Measurements from ENCODE around the gene NLRP6.
"Not testable (repeated sequence)": the region's sequence is repeated elsewhere in the genome, so short reads cannot be mapped to it uniquely, and the experiment has no call there.

Gene NLRP6

DNA sequence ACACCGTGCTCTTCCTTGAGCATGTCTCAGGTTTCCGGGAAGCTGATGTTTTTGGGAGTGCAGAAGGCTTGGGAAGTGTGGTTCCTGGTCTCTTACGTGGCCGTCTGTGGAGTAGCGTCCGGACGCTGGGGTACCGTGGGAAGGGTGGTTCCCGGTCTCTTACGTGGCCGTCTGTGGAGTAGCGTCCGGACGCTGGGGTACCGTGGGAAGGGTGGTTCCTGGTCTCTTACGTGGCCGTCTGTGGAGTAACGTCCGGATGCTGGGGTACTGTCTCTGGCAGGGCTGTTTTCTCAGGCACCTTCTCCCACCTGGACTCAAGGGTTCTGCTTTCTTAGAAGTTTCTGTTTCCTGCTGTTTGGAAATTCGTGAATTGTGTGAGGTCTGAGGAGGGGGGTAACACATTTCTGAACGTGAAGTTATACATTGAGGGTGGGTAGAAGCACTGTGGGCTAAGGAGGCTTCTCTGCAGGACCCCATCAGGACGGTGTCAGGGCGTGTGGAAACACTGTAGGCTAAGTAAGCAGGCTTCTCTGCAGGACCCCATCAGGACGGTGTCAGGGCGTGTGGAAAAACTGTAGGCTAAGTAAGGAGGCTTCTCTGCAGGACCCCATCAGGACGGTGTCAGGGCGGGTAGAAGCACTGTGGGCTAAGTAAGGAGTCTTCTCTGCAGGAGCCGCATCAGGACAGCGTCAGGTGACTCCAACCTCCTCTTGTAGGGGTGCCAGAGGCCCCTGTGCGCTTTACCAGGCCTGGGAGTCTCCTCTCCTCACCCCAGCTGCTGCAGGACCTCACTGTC, 47.8 kb downstream of the NLRP6 start:
- DNase-seq (ENCODE audit: low spot score) = no peak

- no peak for DNase-seq (ENCODE audit: low spot score)
Measured at GRCh38 chr11:326592-326841, 48.3 kb downstream of the NLRP6 start.

GRCh38 chr11:326842-327580, 48.8 kb downstream of the NLRP6 start:
- DNase-seq (ENCODE audit: low spot score) = peak; percentile 68

- DNase-seq (ENCODE audit: low spot score) = no peak
Measured at GRCh38 chr11:327581-327923, 49.3 kb downstream of the NLRP6 start.

DNA sequence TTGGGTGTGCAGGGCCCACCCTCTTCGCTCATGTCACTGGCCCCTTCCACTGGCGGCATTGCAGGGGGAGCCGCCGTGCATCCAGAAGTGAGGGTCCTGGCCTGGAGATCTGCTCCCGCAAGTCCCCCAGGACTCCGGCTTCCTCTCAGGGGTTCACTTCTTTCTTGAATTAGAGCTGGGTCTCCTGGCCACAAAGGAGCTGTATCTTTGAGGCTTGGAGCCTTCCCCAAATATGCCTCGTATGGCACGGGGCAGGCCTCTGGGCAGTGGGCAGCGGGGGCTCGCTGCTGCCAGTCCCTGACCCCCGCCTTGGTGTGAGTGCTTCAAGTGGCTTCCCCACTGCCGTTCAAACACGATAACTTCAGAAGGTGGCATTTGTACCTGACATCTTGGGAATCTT, 49.8 kb downstream of the NLRP6 start:
- DNase-seq (ENCODE audit: low spot score) = no peak

GRCh38 chr11:328516-329100, 50.4 kb downstream of the NLRP6 start:
- not testable (repeated sequence) for DNase-seq (ENCODE audit: low spot score)

DNA sequence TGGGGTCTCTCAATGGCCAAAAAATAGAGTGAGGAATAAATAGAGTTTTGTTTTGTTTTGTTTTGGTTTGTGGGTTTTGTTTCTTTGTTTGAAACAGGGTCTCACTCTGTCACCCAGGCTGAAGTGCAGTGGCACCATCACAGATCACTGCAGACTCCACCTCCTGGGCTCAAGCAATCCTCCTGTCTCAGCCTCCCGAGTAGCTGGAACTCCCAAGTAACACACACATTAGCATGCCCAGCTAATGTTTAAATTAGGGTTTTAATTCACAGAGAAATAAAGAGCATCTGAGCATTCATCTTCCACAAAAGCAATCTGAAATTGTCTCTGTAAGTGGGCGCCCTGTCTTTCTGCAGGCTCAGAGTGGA, 51.7 kb downstream of the NLRP6 start:
- DNase-seq (ENCODE audit: low spot score) = no peak

- no peak for DNase-seq (ENCODE audit: low spot score)
Measured at GRCh38 chr11:330307-330693, 52.1 kb downstream of the NLRP6 start.

GRCh38 chr11:330694-331357, 52.6 kb downstream of the NLRP6 start:
- DNase-seq (ENCODE audit: low spot score) = no peak

DNA sequence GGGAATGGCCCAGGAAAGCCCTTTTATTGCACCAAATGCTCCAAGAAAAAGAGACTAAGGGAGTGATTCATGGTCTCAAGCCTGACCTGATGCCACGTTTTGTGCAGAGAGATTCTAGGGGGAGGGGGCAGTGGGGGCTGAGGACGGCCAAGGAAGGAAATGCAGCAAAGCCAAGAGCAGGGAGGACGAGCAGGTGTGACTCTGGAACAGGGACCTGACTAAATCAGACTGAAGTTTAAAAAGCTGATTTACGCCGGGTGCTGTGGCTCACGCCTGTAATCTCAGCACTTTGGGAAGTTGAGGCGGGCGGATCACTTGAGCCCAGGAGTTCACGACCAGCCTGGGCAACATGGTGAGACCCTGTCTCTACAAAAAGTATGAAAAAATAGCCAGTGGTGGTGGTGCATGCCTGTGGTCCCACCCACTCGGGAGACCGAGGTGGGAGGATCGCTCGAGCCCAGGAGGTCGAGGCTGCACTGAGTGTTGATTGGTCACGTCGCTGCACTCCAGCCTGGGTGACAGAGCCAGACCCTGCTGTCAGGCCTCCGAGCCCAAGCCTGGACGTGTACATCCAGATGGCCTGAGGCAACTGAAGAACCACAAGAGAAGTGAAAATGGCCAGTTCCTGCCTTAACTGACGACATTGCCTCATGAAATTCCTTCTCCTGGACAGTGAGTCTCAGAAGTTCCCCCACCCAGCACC, 53.3 kb downstream of the NLRP6 start:
- no peak for DNase-seq (ENCODE audit: low spot score)

GRCh38 chr11:332651-333480, 54.7 kb downstream of the NLRP6 start:
- DNase-seq (ENCODE audit: low spot score) = no peak

DNA sequence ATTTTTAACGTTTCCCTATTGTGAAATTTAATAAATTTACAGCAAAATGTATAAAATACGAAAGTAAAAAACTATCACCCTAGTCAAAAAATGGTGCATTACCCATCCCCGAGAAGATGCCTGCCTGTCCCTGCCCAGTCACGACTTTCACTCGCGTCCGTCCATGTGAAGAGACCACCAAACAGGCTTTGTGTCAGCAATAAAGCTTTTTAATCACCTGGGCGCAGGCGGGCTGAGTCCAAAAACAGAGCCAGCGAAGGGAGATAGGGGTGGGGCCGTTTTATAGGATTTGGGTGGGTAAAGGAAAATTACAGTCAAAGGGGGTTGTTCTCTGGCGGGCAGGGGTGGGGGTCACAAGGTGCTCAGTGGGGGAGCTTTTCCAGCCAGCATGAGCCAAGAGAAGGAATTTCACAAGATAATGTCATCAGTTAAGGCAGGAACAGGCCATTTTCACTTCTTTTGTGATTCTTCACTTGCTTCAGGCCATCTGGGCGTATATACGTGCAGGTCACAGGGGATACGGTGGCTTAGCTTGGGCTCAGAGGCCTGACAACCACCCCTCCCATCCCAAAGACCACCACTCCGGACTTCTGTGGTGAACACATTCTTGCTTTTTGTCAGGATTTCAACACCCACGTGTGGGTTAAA, 55.5 kb downstream of the NLRP6 start:
- not testable (repeated sequence) for DNase-seq (ENCODE audit: low spot score)

- no peak for DNase-seq (ENCODE audit: low spot score)
Measured at GRCh38 chr11:334264-334994, 56.2 kb downstream of the NLRP6 start.
